Endothelial cell (in vitro differentiated cells): ENCODE data around the gene DLG1. TPM values are rescaled to one million over a fixed set of nuclear protein-coding genes. Genes with fewer than 3 reads are reported as not detected.

Experiments used
- DNase-seq: peaks from one replicate; pipeline ENCODE4 v3.0.0; 2021; ENCODE audit warnings: low spot score
- H3K27ac Mint-ChIP-seq: one replicate; pipeline ENCODE4 v1.8.0; 2021; ENCODE audit warnings: mixed read lengths, inconsistent platforms; ENCODE audit not compliant: unreplicated experiment
- H3K27me3 Mint-ChIP-seq: one replicate; pipeline ENCODE4 v1.8.0; 2021; ENCODE audit warnings: mild to moderate bottlenecking, moderate library complexity, mixed read lengths, inconsistent platforms; ENCODE audit not compliant: unreplicated experiment
- H3K36me3 Mint-ChIP-seq: one replicate; pipeline ENCODE4 v1.8.0; 2021; ENCODE audit warnings: mild to moderate bottlenecking, low read depth, mixed read lengths, inconsistent platforms; ENCODE audit not compliant: unreplicated experiment
- H3K4me1 Mint-ChIP-seq: one replicate; pipeline ENCODE4 v1.8.0; 2021; ENCODE audit warnings: mild to moderate bottlenecking, mixed read lengths, inconsistent platforms; ENCODE audit not compliant: unreplicated experiment
- H3K4me3 Mint-ChIP-seq: one replicate; pipeline ENCODE4 v1.8.0; 2021; ENCODE audit warnings: mild to moderate bottlenecking, mixed read lengths, inconsistent platforms; ENCODE audit not compliant: unreplicated experiment
- H3K9me3 Mint-ChIP-seq: one replicate; pipeline ENCODE4 v1.8.0; 2021; ENCODE audit warnings: mixed read lengths, inconsistent platforms; ENCODE audit not compliant: unreplicated experiment
- CTCF ChIP-seq: fragments of 200-600 bp; sonication (generic); IDR thresholded peaks from one replicate; pipeline ENCODE4 v1.5.0; 2021; ENCODE audit warnings: antibody characterized with exemption; ENCODE audit not compliant: unreplicated experiment
- total RNA-seq: library from RNA; stranded (reverse); fragmentation: NEBNext Ultra II Directional; extraction: Animal tissue kit (Norgen Biotek cat#: 25700); gene quantifications from one replicate; pipeline ENCODE4 v1.2.1, GENCODE V29; 2021; ENCODE audit not compliant: unreplicated experiment

The DLG1 gene
- total RNA-seq, 1 donor from 2014 or later = 75.5 TPM

GRCh38 chr3:197024881-197025735, 273.3 kb downstream of the DLG1 start:
- Mint-ChIP-seq H3K9me3 (no peaks in the 10 kb centered on the region), H3K36me3 (no peaks in the 10 kb centered on the region), H3K27me3 (peaks cover 10% of the 10 kb centered on the region), H3K4me3 (peak overlapping the region; percentile 67), H3K4me1 (no peaks in the 10 kb centered on the region), H3K27ac (no peak overlapping the region)
- no peak for DNase-seq
- TF ChIP-seq CTCF = no peak

DNA sequence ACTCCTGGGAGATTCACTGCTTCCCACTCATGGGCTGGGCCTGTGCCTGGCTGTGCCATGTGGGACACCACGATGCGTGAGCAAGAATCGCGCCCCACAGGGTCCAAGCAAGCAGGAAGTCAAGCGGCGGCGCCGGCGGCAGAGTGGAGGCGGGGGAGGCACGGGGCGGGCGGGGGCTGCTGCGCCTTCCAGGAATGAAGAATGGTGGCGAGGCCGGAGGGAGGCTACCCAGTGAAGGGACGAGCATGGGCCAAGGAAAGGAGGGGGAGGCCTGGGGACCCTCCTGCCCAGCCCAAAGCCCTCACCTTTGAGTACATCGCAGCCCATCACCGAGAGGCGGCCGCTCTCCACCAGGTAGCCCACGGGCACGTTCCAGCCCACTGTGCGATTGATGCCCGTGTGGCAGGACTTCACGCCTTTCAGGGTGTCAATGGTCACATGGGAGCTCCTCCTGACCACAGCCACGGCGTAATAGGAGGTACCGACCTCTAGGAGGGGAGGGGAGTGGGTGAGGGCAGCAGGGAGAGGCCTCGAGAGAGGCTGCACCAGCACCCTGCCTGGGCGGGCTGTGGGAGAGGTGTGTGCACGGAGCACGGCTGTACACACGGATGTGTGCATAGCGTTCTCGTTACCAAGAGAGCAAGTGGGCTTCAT, 274.3 kb downstream of the DLG1 start:
- Mint-ChIP-seq H3K9me3 (no peaks in the 10 kb centered on the region), H3K4me3 (peak overlapping the region; percentile 67), H3K36me3 (no peaks in the 10 kb centered on the region), H3K4me1 (no peaks in the 10 kb centered on the region), H3K27me3 (peaks cover 10% of the 10 kb centered on the region), H3K27ac (no peak overlapping the region)
- no peak for TF ChIP-seq CTCF
- no peak for DNase-seq

DNA sequence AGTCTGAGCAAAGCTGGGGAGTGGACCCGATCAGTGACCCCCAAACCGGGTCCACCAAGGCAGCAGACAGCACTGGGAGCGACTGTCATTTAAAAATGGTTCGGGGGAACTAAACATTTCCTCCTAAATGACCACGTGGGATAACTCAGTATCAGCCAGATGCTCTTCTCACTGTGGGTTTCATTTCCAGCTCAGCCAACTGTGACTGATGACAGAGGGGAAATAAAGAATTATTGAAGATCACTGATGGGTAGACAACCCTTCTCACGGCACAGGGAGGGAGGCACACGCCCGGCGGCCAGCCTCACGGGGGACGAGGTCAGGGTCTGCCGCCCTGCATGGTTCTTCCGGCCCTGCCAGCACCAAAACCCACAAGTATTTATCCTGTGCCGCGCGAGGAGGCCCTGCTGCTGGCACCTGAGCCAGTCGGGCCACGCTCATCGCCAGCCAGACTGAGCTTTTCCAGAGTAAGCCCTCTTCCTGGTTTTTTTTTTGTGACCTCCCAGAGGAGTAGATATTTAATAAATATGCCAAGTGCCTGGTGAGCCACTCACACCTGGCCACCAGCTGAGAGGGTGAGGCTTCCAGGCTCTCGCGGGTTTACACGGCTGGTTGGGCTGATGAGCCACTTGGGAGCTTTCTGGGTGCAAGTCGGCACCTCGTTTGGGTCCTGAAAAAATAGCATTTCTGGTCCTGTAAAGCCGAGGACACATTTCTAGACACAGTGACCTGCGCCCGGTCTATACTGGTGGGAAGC, 275.0 kb downstream of the DLG1 start:
- Mint-ChIP-seq H3K27ac (no peak overlapping the region), H3K4me1 (no peaks in the 10 kb centered on the region)
- no peak for DNase-seq

GRCh38 chr3:197022405-197023231, 275.8 kb downstream of the DLG1 start:
- Mint-ChIP-seq H3K4me3 (no peak overlapping the region), H3K4me1 (no peaks in the 10 kb centered on the region), H3K27me3 (peaks cover 8% of the 10 kb centered on the region), H3K27ac (no peak overlapping the region), H3K9me3 (no peaks in the 10 kb centered on the region), H3K36me3 (no peaks in the 10 kb centered on the region)
- no peak for TF ChIP-seq CTCF
- no peak for DNase-seq

More for the DNA sequence above, 275.0 kb downstream of the DLG1 start:
- TF ChIP-seq CTCF = no peak
- Mint-ChIP-seq H3K36me3 (no peaks in the 10 kb centered on the region), H3K27me3 (peaks cover 10% of the 10 kb centered on the region), H3K4me3 (no peak overlapping the region), H3K9me3 (no peaks in the 10 kb centered on the region)
